NCI-H748 treated with DMSO at 0.1 percent for 48 hours (cell line): ENCODE data around the gene SF3B5.
"Not testable (repeated sequence)": the region's sequence is repeated elsewhere in the genome, so short reads cannot be mapped to it uniquely, and the experiment has no call there.

Experiments used
- DNase-seq: peaks from one replicate; lab custom pipeline; 2025; lab: John Stamatoyannopoulos, UW

The SF3B5 gene

GRCh38 chr6:144063744-144064401, 31.5 kb downstream of the SF3B5 start:
- peak; percentile 78 for DNase-seq

GRCh38 chr6:144063246-144063743, 32.1 kb downstream of the SF3B5 start:
- no peak for DNase-seq

DNA sequence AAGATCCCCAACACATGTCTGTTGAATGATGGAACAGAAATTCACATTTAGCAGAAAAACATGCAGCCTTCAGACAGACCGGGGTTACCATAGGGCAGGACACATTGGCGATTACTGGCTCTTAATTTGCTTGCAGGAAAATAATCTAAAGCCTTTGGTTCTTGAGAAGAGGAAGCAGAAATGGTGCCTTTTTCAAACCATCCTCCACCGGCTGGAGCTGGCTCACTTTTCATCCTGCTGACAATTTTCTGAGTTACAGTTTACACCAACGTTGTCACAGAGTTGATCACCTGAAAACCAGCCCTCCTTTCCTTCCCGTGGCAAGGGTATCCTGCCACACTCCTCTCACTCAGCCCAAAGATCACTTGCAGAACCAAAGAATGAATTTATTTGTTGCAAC, 32.6 kb downstream of the SF3B5 start:
- DNase-seq, result no peak

GRCh38 chr6:144059139-144059538, 36.2 kb downstream of the SF3B5 start:
- DNase-seq, result no peak

GRCh38 chr6:144055121-144055931, 40.0 kb downstream of the SF3B5 start:
- DNase-seq, result no peak

- no peak for DNase-seq
These were observed 41.8 kb downstream of the SF3B5 start for GRCh38 chr6:144053601-144054000.

DNA sequence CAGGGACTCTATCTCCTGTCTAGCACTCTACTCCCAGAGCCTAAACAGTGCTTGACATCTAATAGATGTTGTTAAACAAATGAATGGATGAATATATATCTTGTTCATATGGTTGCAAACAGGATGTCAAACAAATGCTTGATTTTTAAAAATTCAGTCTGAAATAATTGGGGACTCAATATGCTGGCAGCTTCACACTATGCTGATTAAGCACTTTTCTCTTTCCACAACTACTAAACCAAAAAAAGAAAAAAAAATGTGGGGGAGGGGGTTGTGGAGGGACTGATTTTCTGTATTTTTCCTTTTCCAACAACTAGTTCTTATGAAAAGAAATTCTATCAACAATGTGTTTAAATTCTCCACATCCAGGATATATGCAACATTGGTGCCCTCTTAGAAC, 42.9 kb downstream of the SF3B5 start:
- DNase-seq, result no peak

DNA sequence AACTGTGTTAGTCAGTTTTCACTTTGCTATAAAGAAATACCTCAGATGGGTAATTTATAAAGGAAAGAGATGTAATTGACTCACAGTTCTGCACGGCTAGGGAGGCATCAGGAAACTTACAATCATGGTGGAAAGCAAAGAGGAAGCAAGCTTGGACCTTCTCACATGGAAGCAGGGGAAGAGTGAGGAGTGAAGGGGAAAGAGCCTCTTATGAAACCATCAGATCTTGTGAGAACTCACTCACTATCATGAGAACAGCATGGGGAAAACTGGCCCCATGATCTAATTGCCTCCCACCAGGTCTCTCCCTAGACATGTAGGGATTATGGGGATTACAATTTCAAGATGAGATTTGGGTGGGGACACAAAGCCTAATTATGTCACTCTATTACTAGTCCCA, 46.0 kb downstream of the SF3B5 start:
- DNase-seq, result no peak

- DNase-seq, result no peak
These were observed 47.7 kb downstream of the SF3B5 start for GRCh38 chr6:144047688-144048087.

GRCh38 chr6:144046672-144047071, 48.7 kb downstream of the SF3B5 start:
- not testable (repeated sequence) for DNase-seq

DNA sequence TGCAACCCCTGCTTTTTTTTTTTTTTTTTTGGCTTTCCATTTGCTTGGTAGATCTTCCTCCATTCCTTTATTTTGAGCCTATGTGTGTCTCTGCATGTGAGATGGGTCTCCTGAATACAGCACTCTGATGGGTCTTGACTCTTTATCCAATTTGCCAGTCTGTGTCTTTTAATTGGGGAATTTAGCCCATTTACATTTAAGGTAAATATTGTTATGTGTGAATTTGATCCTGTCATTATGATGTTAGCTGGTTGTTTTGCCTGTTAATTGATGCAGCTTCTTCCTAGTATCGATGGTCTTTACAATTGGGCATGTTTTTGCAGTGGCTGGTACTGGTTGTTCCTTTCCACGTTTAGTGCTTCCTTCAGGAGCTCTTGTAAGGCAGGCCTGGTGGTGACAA, 50.4 kb downstream of the SF3B5 start:
- DNase-seq, result not testable (repeated sequence)
